MV-4-11 (cell line): ENCODE measurements around the gene ARHGAP12.
"Not testable (repeated sequence)": the region's sequence is repeated elsewhere in the genome, so short reads cannot be mapped to it uniquely, and the experiment has no call there.

Experiments
- DNase-seq: peaks from one replicate; lab custom pipeline; 2025; lab: John Stamatoyannopoulos, UW

The ARHGAP12 gene

GRCh38 chr10:31928549-31929260 lies at the start of gene ARHGAP12:
Gene ARHGAP12, minus strand, starts transcription at chr10:31928831. Its CDS starts 19,976 bp downstream, at chr10:31908855.
- peak; percentile 67 for DNase-seq

GRCh38 chr10:31978156-31978483 lies 49.5 kb upstream of the ARHGAP12 start:
- no peak for DNase-seq

GRCh38 chr10:31977440-31978155 lies 49.0 kb upstream of the ARHGAP12 start:
- DNase-seq, result peak; percentile 98

- DNase-seq, result no peak
Measured at GRCh38 chr10:31975157-31975765, 46.6 kb upstream of the ARHGAP12 start.

GRCh38 chr10:31974434-31975124 lies 45.9 kb upstream of the ARHGAP12 start:
- no peak for DNase-seq

- peak; percentile 95 for DNase-seq
Measured at GRCh38 chr10:31972519-31973041, 43.9 kb upstream of the ARHGAP12 start.

- DNase-seq, result not testable (repeated sequence)
Measured at GRCh38 chr10:31969847-31970246, 41.2 kb upstream of the ARHGAP12 start.

- DNase-seq, result no peak
Measured at GRCh38 chr10:31963589-31963980, 35.0 kb upstream of the ARHGAP12 start.

GRCh38 chr10:31962826-31963588 lies 34.4 kb upstream of the ARHGAP12 start:
- no peak for DNase-seq

- DNase-seq, result peak; percentile 96
Measured at GRCh38 chr10:31961277-31962074, 32.8 kb upstream of the ARHGAP12 start.

- DNase-seq, result peak; percentile 90
Measured at GRCh38 chr10:31959461-31960173, 31.0 kb upstream of the ARHGAP12 start.

- no peak for DNase-seq
Measured at GRCh38 chr10:31958856-31959255, 30.2 kb upstream of the ARHGAP12 start.

- no peak for DNase-seq
Measured at GRCh38 chr10:31956200-31956946, 27.7 kb upstream of the ARHGAP12 start.

- no peak for DNase-seq
Measured at GRCh38 chr10:31954410-31955191, 26.0 kb upstream of the ARHGAP12 start.

- no peak for DNase-seq
Measured at GRCh38 chr10:31953480-31953879, 24.8 kb upstream of the ARHGAP12 start.

GRCh38 chr10:31953080-31953479 lies 24.4 kb upstream of the ARHGAP12 start:
- no peak for DNase-seq

GRCh38 chr10:31952066-31952465 lies 23.4 kb upstream of the ARHGAP12 start:
- DNase-seq, result peak; percentile 54

GRCh38 chr10:31949266-31949665 lies 20.6 kb upstream of the ARHGAP12 start:
- DNase-seq, result peak; percentile 80
